HepG2 (cell line): ENCODE data around the gene SEMA4C. TPM values are rescaled to one million over a fixed set of nuclear protein-coding genes. Genes with fewer than 3 reads are reported as not detected.

Source experiments
- ATAC-seq: fragments of 200-7000 bp; cut with Tn5 transposase; 3 replicates; pipeline ENCODE4 v1.9.1; 2020; ENCODE audit warnings: mild to moderate bottlenecking, moderate library complexity
- BruUV-seq: library from RNA; stranded (reverse); fragments of 400-500 nt; replicated peaks from 2 replicates; lab custom pipeline; 2021; lab: Mats Ljungman, UMichigan
- CTCF ChIA-PET: fragments of 300-600 bp; formaldehyde crosslinking; extraction: SDS; loops from one replicate; lab custom pipeline; 2021; ENCODE audit warnings: low total read pairs, inconsistent platforms, low intra/inter-chr PET ratio; lab: Yijun Ruan, JAX
- POLR2A ChIA-PET: fragments of 350-600 bp; sonication (Branson Sonifier 250); formaldehyde crosslinking; loops from one replicate; lab custom pipeline; 2020; ENCODE audit warnings: antibody characterized with exemption, inconsistent platforms; lab: Yijun Ruan, JAX
- DNase-seq: peaks from one replicate; pipeline ENCODE4 v3.0.0-alpha.2; 2015; ENCODE audit warnings: low spot score
- FAIRE-seq: peaks from 3 replicates; lab custom pipeline; 2011; peaks lifted over from hg19 to GRCh38; lab: Jason Lieb, UNC
- H2AFZ ChIP-seq: one replicate; pipeline ENCODE4 v1.6.1; 2011; ENCODE audit warnings: low read length, inconsistent platforms
- H3K27ac ChIP-seq: fragments of 300-600 bp; 3 replicates; pipeline ENCODE4 v1.8.0; 2011; ENCODE audit warnings: mixed run types, mild to moderate bottlenecking, mixed read lengths, low read length, inconsistent platforms; ENCODE audit not compliant: insufficient read depth; ENCODE audit errors: extremely low read length
- H3K27me3 ChIP-seq, 2 experiments: fragments of 200-600 bp in 1 of 2; 2 replicates in 1 of 2; 3 replicates in 1 of 2; pipeline versions ENCODE4 v1.6.0 to v1.8.0; 2011; ENCODE audit warnings: low read length in 2 of 2, mild to moderate bottlenecking in 2 of 2, moderate library complexity in 2 of 2, inconsistent platforms in 1 of 2; ENCODE audit not compliant: insufficient read depth in 2 of 2, control insufficient read depth in 1 of 2
- H3K36me3 ChIP-seq, 2 experiments: fragments of 200-600 bp in 1 of 2; replicated peaks in 1 of 2; 2 replicates in 1 of 2; 3 replicates in 1 of 2; pipeline versions ENCODE4 v1.5.1 to v1.8.0; 2011; ENCODE audit warnings: low read length in 2 of 2, inconsistent platforms in 1 of 2; ENCODE audit not compliant: insufficient read depth in 2 of 2, control insufficient read depth in 1 of 2
- H3K4me1 ChIP-seq: 2 replicates; pipeline ENCODE4 v1.5.1; 2012; ENCODE audit warnings: low read length, inconsistent platforms; ENCODE audit not compliant: insufficient read depth
- H3K4me2 ChIP-seq: 2 replicates; pipeline ENCODE4 v1.6.0; 2011; ENCODE audit warnings: low read depth, low read length, inconsistent platforms
- H3K4me3 ChIP-seq, 3 experiments: fragments of 200-600 bp in 1 of 3; sonication (generic), shearing (Covaris generic) in 1 of 3; replicated peaks in 1 of 3; 2 replicates each; pipeline ENCODE4 v1.5.1; 2011 to 2016; ENCODE audit warnings: low read length in 3 of 3, inconsistent platforms in 2 of 3, low read depth in 2 of 3, mild to moderate bottlenecking in 2 of 3, control low read depth in 1 of 3, mixed read lengths in 1 of 3; ENCODE audit not compliant: insufficient read depth in 1 of 3
- H3K79me2 ChIP-seq: one replicate; pipeline ENCODE4 v1.6.1; 2011; ENCODE audit warnings: low read length, inconsistent platforms; ENCODE audit not compliant: insufficient read depth
- H3K9ac ChIP-seq: 2 replicates; pipeline ENCODE4 v1.6.0; 2011; ENCODE audit warnings: mild to moderate bottlenecking, low read depth, low read length, inconsistent platforms; ENCODE audit not compliant: insufficient read depth
- H3K9me3 ChIP-seq: 2 replicates; pipeline ENCODE4 v1.5.1; 2012; ENCODE audit warnings: mild to moderate bottlenecking, low read length
- H4K20me1 ChIP-seq: 2 replicates; pipeline ENCODE4 v1.6.0; 2011; ENCODE audit warnings: inconsistent platforms, mild to moderate bottlenecking, low read length, moderate library complexity; ENCODE audit not compliant: insufficient read depth
- FOXO1 ChIP-seq: sonication (generic); formaldehyde crosslinking; IDR thresholded peaks from 2 replicates; pipeline ENCODE4 v1.4.0; 2020; ENCODE audit warnings: missing genetic modification reagents
- GPBP1L1 ChIP-seq: sonication (generic); formaldehyde crosslinking; IDR thresholded peaks from 2 replicates; pipeline ENCODE4 v1.5.0; 2020; ENCODE audit warnings: mild to moderate bottlenecking, missing genetic modification reagents
- MED1 ChIP-seq: sonication (generic); formaldehyde crosslinking; IDR thresholded peaks from 2 replicates; pipeline ENCODE4 v1.4.0; 2020; ENCODE audit warnings: missing genetic modification reagents
- RARA ChIP-seq: IDR thresholded peaks from 2 replicates; pipeline ENCODE4 v1.6.1; 2016; ENCODE audit warnings: missing genetic modification reagents, missing compliant biosample characterization
- RXRB ChIP-seq: IDR thresholded peaks from 2 replicates; pipeline ENCODE4 v1.6.1; 2016; ENCODE audit warnings: borderline replicate concordance, missing genetic modification reagents, missing compliant biosample characterization
- SP2 ChIP-seq: sonication (generic); formaldehyde crosslinking; IDR thresholded peaks from 2 replicates; pipeline ENCODE4 v1.5.1; 2020; ENCODE audit warnings: mild to moderate bottlenecking, missing genetic modification reagents
- TGIF2 ChIP-seq: IDR thresholded peaks from 2 replicates; pipeline ENCODE4 v1.6.1; 2016; ENCODE audit warnings: control low read depth, missing compliant biosample characterization
- ZHX2 ChIP-seq, 2 experiments: sonication (generic) in 1 of 2; formaldehyde crosslinking in 1 of 2; IDR thresholded peaks; 2 replicates each; pipeline versions ENCODE4 v1.6.1 to v1.9.0; 2014 to 2022; ENCODE audit warnings: antibody characterized with exemption in 1 of 2, borderline replicate concordance in 1 of 2, inconsistent platforms in 1 of 2, low read depth in 1 of 2, missing genetic modification reagents in 1 of 2
- ZNF547 ChIP-seq: sonication (generic); formaldehyde crosslinking; IDR thresholded peaks from 2 replicates; pipeline ENCODE4 v1.5.1; 2020; ENCODE audit warnings: mild to moderate bottlenecking, missing genetic modification reagents
- ZNF674 ChIP-seq: sonication (generic); formaldehyde crosslinking; IDR thresholded peaks from 2 replicates; pipeline ENCODE4 v1.5.0; 2020; ENCODE audit warnings: low read depth, mild to moderate bottlenecking, missing genetic modification reagents
- ZNF773 ChIP-seq: sonication (generic); formaldehyde crosslinking; IDR thresholded peaks from 2 replicates; pipeline ENCODE4 v1.4.0; 2020; ENCODE audit warnings: missing genetic modification reagents, borderline replicate concordance
- WGBS: methylation state at CpG from one replicate; pipeline ENCODE4 v1.1.6; 2017; ENCODE audit warnings: low lambda C conversion rate; 5-methylcytosine and 5-hydroxymethylcytosine counted together
- in situ Hi-C: cut with HindIII; loops from 2 replicates; pipeline ENCODE4 v1.10.0; 2017; ENCODE audit warnings: low pct_unique_long_range_greater_than_20kb; ENCODE audit not compliant: extremely low pct_ligation_motif_present
- intact Hi-C: fragments of 100-400 bp; cut with micrococcal nuclease; formaldehyde crosslinking; loops from one replicate; pipeline ENCODE4 v1.10.0; 2022; ENCODE audit not compliant: unreplicated experiment
- polyA plus RNA-seq, 8 experiments: library from polyadenylated mRNA; depleted of rRNA in 3 of 8; stranded (reverse) in 7 of 8; unstranded in 1 of 8; fragments of >200 nt; fragmentation: Illumina TruSeq in 4 of 8; extraction: Trizol in 4 of 8; gene quantifications; 2 replicates each; pipeline versions ENCODE4 v1.2.1 to v1.2.3, GENCODE V29; 2011 to 2016; ENCODE audit warnings: low read depth in 4 of 8, missing spikeins in 1 of 8, mixed read lengths in 1 of 8; ENCODE audit not compliant: insufficient read depth in 1 of 8
- total RNA-seq, 5 experiments: library from RNA; depleted of rRNA; stranded (reverse); fragments of >200 nt; fragmentation: Illumina TruSeq; extraction: Trizol; gene quantifications; 2 replicates each; pipeline ENCODE4 v1.2.3, GENCODE V29; 2016; ENCODE audit warnings: low read depth in 1 of 5

SEMA4C gene
- total and polyA plus RNA-seq, 2 of the 13 experiments (the other 11 are each of a cell fraction or from before 2014, with no cell fraction given), result 25.9 to 46.6 TPM

GRCh38 chr2:96878796-96879544 is 9.1 kb upstream of the SEMA4C start:
- no peaks in the 10 kb centered on the region for H3K36me3 ChIP-seq
- POLR2A ChIA-PET, result no interaction called here
- no peak overlapping the region for H3K27ac ChIP-seq
- TF ChIP-seq FOXO1 (CRISPR knock-in tag), result no peak
- TF ChIP-seq RARA (CRISPR knock-in tag), result no peak
- no peak for TF ChIP-seq RXRB
- no peak for TF ChIP-seq TGIF2 (CRISPR knock-in tag)
- no peak for TF ChIP-seq ZNF674 (CRISPR knock-in tag)
- no peak for TF ChIP-seq GPBP1L1 (CRISPR knock-in tag)
- ATAC-seq (no peak), FAIRE-seq (no peak), DNase-seq (no peak)
- WGBS, result 30% methylated on average over 20 of the region's 22 CpGs
- no peaks in the 10 kb centered on the region; the same call in 1 of the 2 replicates for H4K20me1 ChIP-seq
- H3K27me3 ChIP-seq, result peaks cover 44 to 96% of the 10 kb centered on the region in 2 experiments
- H3K79me2 ChIP-seq, result no peaks in the 10 kb centered on the region
- no peak overlapping the region for H3K9ac ChIP-seq
- CTCF ChIA-PET, result no interaction called here
- no peak overlapping the region for H2AFZ ChIP-seq
- no peak overlapping the region for H3K4me2 ChIP-seq
- BruUV-seq, result no TSS peak
- H3K9me3 ChIP-seq, result no peaks in the 10 kb centered on the region
- intact Hi-C loops, result no loop called here
- H3K4me1 ChIP-seq, result no peaks in the 10 kb centered on the region
- in situ Hi-C loops, result no loop called here
- H3K4me3 ChIP-seq, result no peak overlapping the region

- intact Hi-C loops (no loop called here), in situ Hi-C loops (no loop called here)
- no peak overlapping the region for H2AFZ ChIP-seq
- H4K20me1 ChIP-seq, result no peaks in the 10 kb centered on the region; the same call in 1 of the 2 replicates
- no peak overlapping the region for H3K4me3 ChIP-seq
- no peaks in the 10 kb centered on the region for H3K36me3 ChIP-seq
- WGBS, result 6% methylated on average over 3 of the region's 7 CpGs
- ChIA-PET POLR2A (no interaction called here), CTCF (no interaction called here)
- DNase-seq (no peak), FAIRE-seq (no peak), ATAC-seq (no peak)
- no peak overlapping the region for H3K9ac ChIP-seq
- H3K4me1 ChIP-seq, result no peaks in the 10 kb centered on the region
- no peak overlapping the region for H3K27ac ChIP-seq
- H3K79me2 ChIP-seq, result no peaks in the 10 kb centered on the region
- peaks cover 40 to 96% of the 10 kb centered on the region in 2 experiments for H3K27me3 ChIP-seq
- no peak overlapping the region for H3K4me2 ChIP-seq
- H3K9me3 ChIP-seq, result no peaks in the 10 kb centered on the region
- BruUV-seq, result no TSS peak
- TF ChIP-seq ZHX2 (IDR thresholded peaks at IDR 0.05; ENCODE audit: low read depth) (no peak), ZHX2 (CRISPR knock-in tag; IDR thresholded peaks at IDR 0.05; ENCODE audit: borderline replicate concordance) (no peak), ZNF547 (CRISPR knock-in tag) (no peak), SP2 (no peak), ZNF773 (no peak), MED1 (CRISPR knock-in tag) (no peak)
These were observed 8.3 kb upstream of the SEMA4C start for GRCh38 chr2:96878171-96878570.
